MM.1S (cell line): ENCODE results near the gene NRG2.

Source experiments
- DNase-seq: peaks from one replicate; pipeline ENCODE4 v3.0.0-alpha.2; 2015
- H2AFZ ChIP-seq: fragments of 300-600 bp; sonication (generic); 2 replicates; pipeline ENCODE4 v1.6.0; 2016; ENCODE audit warnings: antibody characterized with exemption, low read length
- H3F3A ChIP-seq: fragments of 300-600 bp; sonication (generic); 2 replicates; pipeline ENCODE4 v1.6.1; 2016; ENCODE audit warnings: mild to moderate bottlenecking, antibody characterized with exemption, low read length, moderate library complexity, mixed read lengths; ENCODE audit not compliant: insufficient read depth
- H3K27ac ChIP-seq: fragments of 300-600 bp; sonication (generic); 2 replicates; pipeline ENCODE4 v1.5.1; 2016; ENCODE audit warnings: mild to moderate bottlenecking, low read length
- H3K27me3 ChIP-seq: fragments of 300-600 bp; sonication (generic); replicated peaks from 2 replicates; pipeline ENCODE4 v1.6.0; 2016; ENCODE audit warnings: low read length; ENCODE audit not compliant: insufficient read depth
- H3K36me3 ChIP-seq: fragments of 300-600 bp; sonication (generic); replicated peaks from 2 replicates; pipeline ENCODE4 v1.6.1; 2016; ENCODE audit warnings: mild to moderate bottlenecking, low read length, mixed read lengths; ENCODE audit not compliant: insufficient read depth
- H3K4me1 ChIP-seq: fragments of 300-600 bp; sonication (generic); 2 replicates; pipeline ENCODE4 v1.6.1; 2016; ENCODE audit warnings: low read length, mixed read lengths
- H3K4me2 ChIP-seq: fragments of 300-600 bp; sonication (generic); 2 replicates; pipeline ENCODE4 v1.6.0; 2016; ENCODE audit warnings: low read depth, low read length
- H3K4me3 ChIP-seq: fragments of 300-600 bp; sonication (generic); 2 replicates; pipeline ENCODE4 v1.5.1; 2016; ENCODE audit warnings: low read length, mixed read lengths
- H3K79me2 ChIP-seq: fragments of 300-600 bp; sonication (generic); 2 replicates; pipeline ENCODE4 v1.6.1; 2016; ENCODE audit warnings: mixed run types, low read length, mixed read lengths
- H3K9ac ChIP-seq: fragments of 300-600 bp; sonication (generic); 2 replicates; pipeline ENCODE4 v1.6.1; 2016; ENCODE audit warnings: low read length, mixed read lengths
- H3K9me2 ChIP-seq: fragments of 300-600 bp; sonication (generic); replicated peaks from 2 replicates; pipeline ENCODE4 v1.6.1; 2016; ENCODE audit warnings: mild to moderate bottlenecking, low read length, mixed read lengths; ENCODE audit not compliant: insufficient read depth
- H3K9me3 ChIP-seq: fragments of 300-600 bp; sonication (generic); replicated peaks from 2 replicates; pipeline ENCODE4 v1.6.1; 2016; ENCODE audit warnings: mild to moderate bottlenecking, low read length, mixed read lengths; ENCODE audit not compliant: insufficient read depth
- H4K20me1 ChIP-seq: fragments of 300-600 bp; sonication (generic); 2 replicates; pipeline ENCODE4 v1.6.1; 2016; ENCODE audit warnings: mild to moderate bottlenecking, low read length, moderate library complexity, mixed read lengths; ENCODE audit not compliant: insufficient read depth
- EZH2 ChIP-seq: fragments of 300-600 bp; sonication (generic); optimal IDR thresholded peaks from 2 replicates; pipeline ENCODE3; 2017; ENCODE audit warnings: low read depth, mild to moderate bottlenecking, antibody characterized with exemption, low read length, mixed read lengths
- EZH2phosphoT487 ChIP-seq: fragments of 300-600 bp; sonication (generic); IDR thresholded peaks from 2 replicates; pipeline ENCODE4 v1.6.1; 2018; ENCODE audit warnings: antibody characterized with exemption, low read length
- TF ChIP-seq, protein P1 (sequence below): fragments of 300-600 bp; sonication (generic); IDR thresholded peaks from 2 replicates; pipeline ENCODE4 v1.5.1; 2016; ENCODE audit warnings: antibody characterized with exemption, low read length, mixed read lengths

NRG2 gene

GRCh38 chr5:139882961-139883539, 160.0 kb downstream of the NRG2 start:
- no peaks in the 10 kb centered on the region for H4K20me1 ChIP-seq
- H3K36me3 ChIP-seq, result no peaks in the 10 kb centered on the region
- H3K9me3 ChIP-seq, result no peaks in the 10 kb centered on the region
- no peak overlapping the region for H3K4me3 ChIP-seq
- no peaks in the 10 kb centered on the region for H3F3A ChIP-seq
- no peaks in the 10 kb centered on the region for H3K27me3 ChIP-seq
- H3K9ac ChIP-seq, result no peak overlapping the region
- no peak overlapping the region for H2AFZ ChIP-seq
- H3K79me2 ChIP-seq, result no peaks in the 10 kb centered on the region
- TF ChIP-seq EZH2 (no peak), EZH2phosphoT487 (no peak)
- TF ChIP-seq, protein P1, sequence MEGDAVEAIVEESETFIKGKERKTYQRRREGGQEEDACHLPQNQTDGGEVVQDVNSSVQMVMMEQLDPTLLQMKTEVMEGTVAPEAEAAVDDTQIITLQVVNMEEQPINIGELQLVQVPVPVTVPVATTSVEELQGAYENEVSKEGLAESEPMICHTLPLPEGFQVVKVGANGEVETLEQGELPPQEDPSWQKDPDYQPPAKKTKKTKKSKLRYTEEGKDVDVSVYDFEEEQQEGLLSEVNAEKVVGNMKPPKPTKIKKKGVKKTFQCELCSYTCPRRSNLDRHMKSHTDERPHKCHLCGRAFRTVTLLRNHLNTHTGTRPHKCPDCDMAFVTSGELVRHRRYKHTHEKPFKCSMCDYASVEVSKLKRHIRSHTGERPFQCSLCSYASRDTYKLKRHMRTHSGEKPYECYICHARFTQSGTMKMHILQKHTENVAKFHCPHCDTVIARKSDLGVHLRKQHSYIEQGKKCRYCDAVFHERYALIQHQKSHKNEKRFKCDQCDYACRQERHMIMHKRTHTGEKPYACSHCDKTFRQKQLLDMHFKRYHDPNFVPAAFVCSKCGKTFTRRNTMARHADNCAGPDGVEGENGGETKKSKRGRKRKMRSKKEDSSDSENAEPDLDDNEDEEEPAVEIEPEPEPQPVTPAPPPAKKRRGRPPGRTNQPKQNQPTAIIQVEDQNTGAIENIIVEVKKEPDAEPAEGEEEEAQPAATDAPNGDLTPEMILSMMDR, result no peak
- no peak overlapping the region for H3K27ac ChIP-seq
- H3K4me1 ChIP-seq, result no peaks in the 10 kb centered on the region
- H3K4me2 ChIP-seq, result no peak overlapping the region
- DNase-seq, result no peak
- H3K9me2 ChIP-seq, result no peaks in the 10 kb centered on the region

DNA sequence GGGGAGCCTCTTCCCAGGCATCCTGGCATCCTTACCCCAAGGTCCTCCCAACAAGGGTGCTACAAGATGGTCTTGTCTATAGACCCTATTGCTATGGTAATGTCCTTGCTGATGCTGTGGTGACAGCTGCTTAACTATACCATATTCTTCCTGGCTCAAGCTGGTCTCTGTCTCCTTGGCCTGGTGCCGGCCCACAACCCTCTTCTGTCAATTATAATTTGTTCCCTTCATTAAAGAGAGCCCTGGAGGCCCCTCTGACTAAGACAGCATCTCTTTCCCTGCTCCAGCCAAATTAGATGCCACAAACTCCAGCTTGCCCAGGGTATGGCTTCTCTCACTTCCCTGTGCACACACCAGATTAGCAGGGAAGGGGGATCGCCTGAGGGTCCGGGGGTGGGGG, 160.8 kb downstream of the NRG2 start:
- no peak for DNase-seq
- no peaks in the 10 kb centered on the region for H3K27me3 ChIP-seq

GRCh38 chr5:139881143-139881733, 161.9 kb downstream of the NRG2 start:
- H3K9me2 ChIP-seq, result no peaks in the 10 kb centered on the region
- no peaks in the 10 kb centered on the region for H3F3A ChIP-seq
- DNase-seq, result no peak
- no peak overlapping the region for H2AFZ ChIP-seq
- H3K27ac ChIP-seq, result no peak overlapping the region
- no peaks in the 10 kb centered on the region for H3K4me1 ChIP-seq
- TF ChIP-seq EZH2, result no peak
- TF ChIP-seq, protein P1, result no peak
- no peak for TF ChIP-seq EZH2phosphoT487
- H3K4me2 ChIP-seq, result no peak overlapping the region
- no peaks in the 10 kb centered on the region for H4K20me1 ChIP-seq
- H3K9me3 ChIP-seq, result no peaks in the 10 kb centered on the region
- no peaks in the 10 kb centered on the region for H3K36me3 ChIP-seq
- no peaks in the 10 kb centered on the region for H3K79me2 ChIP-seq
- no peak overlapping the region for H3K4me3 ChIP-seq
- H3K27me3 ChIP-seq, result no peaks in the 10 kb centered on the region
- H3K9ac ChIP-seq, result no peak overlapping the region

More for the DNA sequence above, 160.8 kb downstream of the NRG2 start:
- H3K27ac ChIP-seq, result no peak overlapping the region
- no peaks in the 10 kb centered on the region for H3K79me2 ChIP-seq
- no peak overlapping the region for H3K4me3 ChIP-seq
- H3K4me2 ChIP-seq, result no peak overlapping the region
- H2AFZ ChIP-seq, result no peak overlapping the region
- no peaks in the 10 kb centered on the region for H3K36me3 ChIP-seq
- H3K9ac ChIP-seq, result no peak overlapping the region
- no peaks in the 10 kb centered on the region for H3K4me1 ChIP-seq
- H3K9me2 ChIP-seq, result no peaks in the 10 kb centered on the region
- H3K9me3 ChIP-seq, result no peaks in the 10 kb centered on the region
- H4K20me1 ChIP-seq, result no peaks in the 10 kb centered on the region
- TF ChIP-seq EZH2 (no peak), EZH2phosphoT487 (no peak)
- TF ChIP-seq, protein P1, result no peak
- no peaks in the 10 kb centered on the region for H3F3A ChIP-seq
